ENCODE results near the gene PREX1. TPM values are rescaled to one million over a fixed set of nuclear protein-coding genes. Genes with fewer than 3 reads are reported as not detected.

The PREX1 gene
- polyA plus RNA-seq, 1 of the 3 experiments (the other 2 are of a cell fraction) = 5.3 TPM

- Histone ChIP-seq H3K36me3 (replicated peaks in 1 of 2; ENCODE audit: control insufficient read depth in 1 of 2, insufficient read depth in 2 of 2, low read length in 1 of 2) (no peaks in the 10 kb centered on the region), H3K27me3 (ENCODE audit: insufficient read depth) (no peaks in the 10 kb centered on the region), H4K20me1 (ENCODE audit: insufficient read depth) (no peaks in the 10 kb centered on the region), H3K4me2 (no peak overlapping the region), H3F3A (replicated peaks; ENCODE audit: insufficient read depth) (no peaks in the 10 kb centered on the region), H3K79me2 (ENCODE audit: insufficient read depth) (no peaks in the 10 kb centered on the region), H3K27ac (ENCODE audit: low read depth in 2 of 2, low read length in 1 of 2) (no peak overlapping the region), H3K4me3 (ENCODE audit: low read depth in 2 of 2, low read length in 1 of 2) (no peak overlapping the region; a peak in 1 of 4 replicates), H3K9me3 (no peaks in the 10 kb centered on the region), H3K9me2 (no peaks in the 10 kb centered on the region), H2AFZ (ENCODE audit: low read depth) (no peak overlapping the region), H3K9ac (no peak overlapping the region), H3K4me1 (ENCODE audit: control insufficient read depth in 1 of 2, insufficient read depth in 2 of 2, low read depth in 1 of 2, low read length in 1 of 2) (no peaks in the 10 kb centered on the region)
- ChIA-PET POLR2A (interaction anchor here (0.6 to 1.1 kb wide), 2 partner anchors 169 to 242 kb away, joined by 3 read pairs; no protein-coding TSS in a partner anchor), CTCF (interaction anchor here (0.6 to 8.6 kb wide), 99 partner anchors 10 to 964 kb away, joined by 3 to 245 read pairs (median 6); partner anchors contain the start of genes ARFGEF2 and PREX1)
- peak; percentile 92 for DNase-seq
- 0 out of 2 replicates have a peak, but pooled peaks have one; percentile 42 for TF ChIP-seq RCOR1 (IDR thresholded peaks at IDR 0.05; ENCODE audit: low read length)
- TF ChIP-seq CTCF (IDR thresholded peaks at IDR 0.05) = peak; percentile 94
- no peak for TF ChIP-seq EZH2phosphoT487 (IDR thresholded peaks at IDR 0.05; ENCODE audit: borderline replicate concordance, low read depth)
- peak; percentile 100 for TF ChIP-seq SMC3 (IDR thresholded peaks at IDR 0.05; ENCODE audit: low read depth, low read length)
- no peak for TF ChIP-seq FOXJ3 (CRISPR knock-in tag; IDR thresholded peaks at IDR 0.05)
- peak; percentile 99 for TF ChIP-seq RAD21 (IDR thresholded peaks at IDR 0.05; ENCODE audit: low read length)
- TF ChIP-seq, protein P1, sequence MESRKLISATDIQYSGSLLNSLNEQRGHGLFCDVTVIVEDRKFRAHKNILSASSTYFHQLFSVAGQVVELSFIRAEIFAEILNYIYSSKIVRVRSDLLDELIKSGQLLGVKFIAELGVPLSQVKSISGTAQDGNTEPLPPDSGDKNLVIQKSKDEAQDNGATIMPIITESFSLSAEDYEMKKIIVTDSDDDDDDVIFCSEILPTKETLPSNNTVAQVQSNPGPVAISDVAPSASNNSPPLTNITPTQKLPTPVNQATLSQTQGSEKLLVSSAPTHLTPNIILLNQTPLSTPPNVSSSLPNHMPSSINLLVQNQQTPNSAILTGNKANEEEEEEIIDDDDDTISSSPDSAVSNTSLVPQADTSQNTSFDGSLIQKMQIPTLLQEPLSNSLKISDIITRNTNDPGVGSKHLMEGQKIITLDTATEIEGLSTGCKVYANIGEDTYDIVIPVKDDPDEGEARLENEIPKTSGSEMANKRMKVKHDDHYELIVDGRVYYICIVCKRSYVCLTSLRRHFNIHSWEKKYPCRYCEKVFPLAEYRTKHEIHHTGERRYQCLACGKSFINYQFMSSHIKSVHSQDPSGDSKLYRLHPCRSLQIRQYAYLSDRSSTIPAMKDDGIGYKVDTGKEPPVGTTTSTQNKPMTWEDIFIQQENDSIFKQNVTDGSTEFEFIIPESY (IDR thresholded peaks at IDR 0.05; ENCODE audit: borderline replicate concordance, low read depth) = no peak
- WGBS (ENCODE audit: low lambda C conversion rate) = 15% methylated on average over 4 of the region's 21 CpGs
Measured at GRCh38 chr20:48657426-48658197, 170.2 kb downstream of the PREX1 start.

DNA sequence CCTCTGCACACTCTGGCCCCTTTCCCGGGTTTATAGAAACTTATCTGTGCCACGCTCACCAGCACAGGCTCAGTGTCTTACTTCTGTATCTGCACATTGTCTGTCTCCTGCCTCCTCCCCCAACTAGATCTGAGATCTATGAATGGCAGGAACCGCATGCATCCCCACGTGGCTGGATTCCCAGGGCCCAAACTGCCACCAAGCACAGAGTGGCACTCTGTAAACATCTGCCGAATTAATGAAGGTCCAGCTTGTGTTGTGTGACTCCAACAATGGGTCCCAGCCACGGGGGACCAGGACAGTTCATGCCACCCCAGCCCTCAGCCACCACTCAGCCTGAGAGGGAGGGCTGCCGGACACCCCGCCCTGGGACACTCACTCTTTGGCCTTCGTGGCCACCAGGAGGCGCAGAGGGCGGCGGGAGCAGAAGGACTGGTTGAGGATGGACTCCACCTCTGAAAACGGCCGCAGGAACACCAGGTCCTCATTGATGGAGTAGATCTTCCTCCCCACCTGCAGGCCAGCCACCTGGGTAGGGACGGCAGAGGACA lies 171.1 kb downstream of the PREX1 start:
- Histone ChIP-seq H3K36me3 (replicated peaks in 1 of 2; ENCODE audit: control insufficient read depth in 1 of 2, insufficient read depth in 2 of 2, low read length in 1 of 2) (no peaks in the 10 kb centered on the region), H3K79me2 (ENCODE audit: insufficient read depth) (no peaks in the 10 kb centered on the region), H3K9me3 (no peaks in the 10 kb centered on the region), H3K27ac (ENCODE audit: low read depth in 2 of 2, low read length in 1 of 2) (no peak overlapping the region), H3F3A (replicated peaks; ENCODE audit: insufficient read depth) (no peaks in the 10 kb centered on the region), H3K9me2 (no peaks in the 10 kb centered on the region), H3K4me1 (ENCODE audit: control insufficient read depth in 1 of 2, insufficient read depth in 2 of 2, low read depth in 1 of 2, low read length in 1 of 2) (no peaks in the 10 kb centered on the region), H3K9ac (no peak overlapping the region), H3K4me3 (ENCODE audit: low read depth in 2 of 2, low read length in 1 of 2) (no peak overlapping the region), H3K27me3 (ENCODE audit: insufficient read depth) (no peaks in the 10 kb centered on the region), H3K4me2 (no peak overlapping the region), H4K20me1 (ENCODE audit: insufficient read depth) (no peaks in the 10 kb centered on the region), H2AFZ (ENCODE audit: low read depth) (no peak overlapping the region)
- 84% methylated on average over 13 of the region's 15 CpGs for WGBS (ENCODE audit: low lambda C conversion rate)
- CTCF ChIA-PET = interaction anchor here (0.7 to 8.6 kb wide), 43 partner anchors 9 to 329 kb away, joined by 3 to 245 read pairs (median 7); partner anchors contain the start of genes ARFGEF2 and PREX1
- POLR2A ChIA-PET = no interaction called here
- DNase-seq = peak; percentile 55
- TF ChIP-seq EZH2phosphoT487 (IDR thresholded peaks at IDR 0.05; ENCODE audit: borderline replicate concordance, low read depth) (no peak), CTCF (IDR thresholded peaks at IDR 0.05) (peak; percentile 40; the same call in 1 of the 2 replicates), POLR2AphosphoS5 (IDR thresholded peaks at IDR 0.05; ENCODE audit: low read depth, low read length) (no peak), SMC3 (IDR thresholded peaks at IDR 0.05; ENCODE audit: low read depth, low read length) (peak; percentile 20; the same call in 1 of the 2 replicates), RAD21 (IDR thresholded peaks at IDR 0.05; ENCODE audit: low read length) (peak; percentile 35)
